D341Med (cell line): Measurements from ENCODE around the gene MCF2L.

Source experiments
- DNase-seq: peaks from one replicate; pipeline ENCODE4 v3.0.0; 2012; ENCODE audit warnings: low spot score

The MCF2L gene

GRCh38 chr13:112943309-112944125 is 25.5 kb upstream of the MCF2L start:
- DNase-seq = peak; percentile 57

GRCh38 chr13:112947796-112948195 is 21.2 kb upstream of the MCF2L start:
- DNase-seq = peak; percentile 10

- DNase-seq = peak; percentile 4
These were observed 17.2 kb upstream of the MCF2L start for GRCh38 chr13:112951674-112952371.

- DNase-seq = no peak
These were observed 16.1 kb upstream of the MCF2L start for GRCh38 chr13:112952759-112953551.

GRCh38 chr13:112953591-112954487 is 15.2 kb upstream of the MCF2L start:
- no peak for DNase-seq

GRCh38 chr13:112954488-112955270 is 14.3 kb upstream of the MCF2L start:
- no peak for DNase-seq

GRCh38 chr13:112955271-112955937 is 13.6 kb upstream of the MCF2L start:
- no peak for DNase-seq

GRCh38 chr13:112955956-112956355 is 13.1 kb upstream of the MCF2L start:
- DNase-seq = no peak

- no peak for DNase-seq
These were observed 12.3 kb upstream of the MCF2L start for GRCh38 chr13:112956571-112957294.

GRCh38 chr13:112957295-112957677 is 11.7 kb upstream of the MCF2L start:
- no peak for DNase-seq

- DNase-seq = no peak
These were observed 10.7 kb upstream of the MCF2L start for GRCh38 chr13:112958127-112958989.

- no peak for DNase-seq
These were observed 9.8 kb upstream of the MCF2L start for GRCh38 chr13:112959206-112959605.

- no peak for DNase-seq
These were observed 9.1 kb upstream of the MCF2L start for GRCh38 chr13:112959701-112960542.

GRCh38 chr13:112960706-112961105 is 8.3 kb upstream of the MCF2L start:
- DNase-seq = no peak

GRCh38 chr13:112961457-112962369 is 7.3 kb upstream of the MCF2L start:
- DNase-seq = no peak

- no peak for DNase-seq
These were observed 6.6 kb upstream of the MCF2L start for GRCh38 chr13:112962396-112962795.
